GM18511 (cell line): ENCODE results near the gene SEC61A2.
A peak's percentile ranks its signal among the peaks of the same experiment; 100 is the strongest.
"Not testable (repeated sequence)": the region's sequence is repeated elsewhere in the genome, so short reads cannot be mapped to it uniquely, and the experiment has no call there.

ENCODE experiments used
- ATAC-seq: cut with Tn5 transposase; IDR thresholded peaks from one replicate; pipeline ENCODE4 v1.9.1; 2021; ENCODE audit warnings: mild to moderate bottlenecking, moderate library complexity; ENCODE audit not compliant: unreplicated experiment

SEC61A2 gene

GRCh38 chr10:12129222-12130111 lies at the start of gene SEC61A2:
Gene SEC61A2, plus strand, starts transcription at chr10:12129677. Its CDS starts 111 bp downstream, at chr10:12129788.
- peak; percentile 92 for ATAC-seq

DNA sequence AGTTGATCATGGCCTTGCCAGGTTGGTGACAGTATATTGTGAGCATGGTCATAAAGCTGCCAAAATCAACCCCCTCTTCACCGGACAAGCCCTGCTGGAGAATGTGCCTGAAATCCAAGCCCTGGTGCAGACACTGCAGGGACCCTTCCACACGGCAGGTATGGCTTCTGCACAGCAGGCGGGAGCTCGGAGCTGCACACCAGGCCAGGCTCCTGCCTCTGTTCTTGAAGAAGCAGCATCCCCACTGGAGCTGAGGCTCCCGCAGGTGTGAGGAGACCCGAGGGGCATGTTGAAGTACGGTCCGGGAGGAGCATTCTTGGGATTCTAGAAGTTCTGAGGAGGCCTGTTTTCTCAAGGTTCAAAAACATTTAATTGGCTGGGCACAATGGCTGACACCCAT lies 48.0 kb upstream of the SEC61A2 start:
- ATAC-seq = no peak

GRCh38 chr10:12081879-12082557 lies 47.5 kb upstream of the SEC61A2 start:
- ATAC-seq = no peak

- ATAC-seq = no peak
Measured at GRCh38 chr10:12088919-12089318, 40.6 kb upstream of the SEC61A2 start.

DNA sequence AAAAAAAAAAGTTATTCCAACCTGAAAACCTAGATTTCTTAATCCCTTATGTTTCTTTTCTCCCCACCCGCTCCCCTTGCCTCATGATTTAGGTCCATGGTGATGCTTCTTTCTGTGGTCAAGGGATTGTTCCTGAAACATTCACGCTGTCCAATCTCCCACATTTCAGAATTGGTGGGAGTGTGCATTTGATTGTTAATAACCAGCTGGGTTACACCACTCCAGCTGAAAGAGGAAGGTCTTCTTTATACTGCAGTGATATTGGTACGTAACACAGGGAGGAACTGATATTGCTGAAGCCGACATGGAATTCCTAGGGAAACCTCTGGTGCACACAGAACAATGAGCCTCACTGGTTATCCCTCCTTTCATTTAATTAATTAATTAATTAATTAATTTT lies 38.1 kb upstream of the SEC61A2 start:
- ATAC-seq = no peak

- ATAC-seq = not testable (repeated sequence)
Measured at GRCh38 chr10:12097361-12097760, 32.1 kb upstream of the SEC61A2 start.

DNA sequence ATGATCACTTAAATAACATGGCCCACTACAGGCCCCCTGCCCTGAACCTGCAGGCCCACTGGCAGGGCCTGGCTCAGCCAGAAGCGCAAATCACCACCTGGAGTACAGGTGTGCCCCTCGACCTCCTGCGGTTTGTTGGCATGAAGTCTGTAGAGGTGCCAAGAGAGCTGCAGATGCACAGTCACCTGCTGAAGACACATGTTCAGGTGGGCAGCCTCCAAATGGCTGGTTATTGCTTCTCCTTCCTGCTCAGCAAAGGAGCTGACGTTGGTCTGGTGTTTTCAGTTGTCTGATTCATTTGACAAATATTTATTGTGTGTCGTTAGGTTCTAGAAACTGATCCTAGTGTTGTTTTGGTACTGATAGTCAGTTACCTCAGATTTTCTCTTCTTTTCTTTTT lies 31.7 kb upstream of the SEC61A2 start:
- ATAC-seq = no peak

DNA sequence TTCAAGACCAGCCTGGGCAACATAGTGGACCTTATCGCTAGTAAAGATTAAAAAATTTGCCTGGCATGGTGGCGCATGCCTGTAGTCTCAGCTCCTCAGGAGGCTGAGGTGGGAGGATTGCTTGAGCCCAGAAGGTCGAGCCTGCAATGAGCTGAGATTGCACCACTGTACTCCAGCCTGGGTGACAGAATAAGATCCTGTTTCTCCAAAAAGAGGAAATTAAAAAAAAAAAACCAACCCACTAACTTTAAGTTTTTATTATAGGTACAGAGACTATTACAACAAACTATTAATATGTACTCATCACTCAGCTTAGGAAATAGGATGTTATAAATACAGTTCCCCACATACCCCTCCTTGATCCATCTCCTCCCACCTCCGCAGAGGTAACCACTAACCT lies 30.5 kb upstream of the SEC61A2 start:
- no peak for ATAC-seq

DNA sequence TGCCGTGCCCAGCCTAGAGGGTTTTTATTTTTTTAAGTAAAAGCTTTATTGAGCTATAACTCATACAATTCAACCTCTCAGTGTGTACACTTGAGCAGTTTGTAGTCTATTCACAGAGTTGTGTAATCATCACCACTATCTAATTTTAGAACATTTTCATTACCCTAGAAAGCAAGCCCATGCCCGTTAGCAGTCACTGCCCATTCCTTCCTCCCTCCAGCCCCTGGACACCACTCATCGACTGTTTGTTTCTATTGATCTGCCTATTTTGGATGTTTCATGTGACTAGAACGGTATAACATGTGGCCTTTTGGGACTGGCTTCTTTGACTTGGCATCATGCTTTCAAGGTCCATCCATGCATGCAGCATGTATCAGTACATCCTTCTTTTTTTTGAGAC lies 25.7 kb upstream of the SEC61A2 start:
- no peak for ATAC-seq

DNA sequence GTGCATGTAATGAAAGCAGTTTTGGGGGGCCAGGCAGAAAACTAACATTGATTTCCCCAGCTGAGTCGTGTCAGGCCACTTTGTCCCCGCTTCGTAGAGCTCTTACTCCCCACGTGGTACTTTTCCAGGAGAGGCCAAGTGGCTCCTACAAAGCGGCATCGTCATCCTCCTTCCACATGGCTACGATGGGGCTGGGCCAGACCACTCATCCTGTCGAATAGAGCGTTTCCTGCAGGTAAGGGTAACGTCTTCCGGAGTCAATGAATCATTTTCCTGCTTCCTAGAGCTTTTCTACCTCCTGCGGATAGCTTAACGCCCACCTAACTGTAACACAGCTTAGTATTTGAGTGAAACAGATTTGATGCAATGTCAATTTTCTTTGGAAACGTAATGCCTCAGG lies 21.7 kb upstream of the SEC61A2 start:
- no peak for ATAC-seq

DNA sequence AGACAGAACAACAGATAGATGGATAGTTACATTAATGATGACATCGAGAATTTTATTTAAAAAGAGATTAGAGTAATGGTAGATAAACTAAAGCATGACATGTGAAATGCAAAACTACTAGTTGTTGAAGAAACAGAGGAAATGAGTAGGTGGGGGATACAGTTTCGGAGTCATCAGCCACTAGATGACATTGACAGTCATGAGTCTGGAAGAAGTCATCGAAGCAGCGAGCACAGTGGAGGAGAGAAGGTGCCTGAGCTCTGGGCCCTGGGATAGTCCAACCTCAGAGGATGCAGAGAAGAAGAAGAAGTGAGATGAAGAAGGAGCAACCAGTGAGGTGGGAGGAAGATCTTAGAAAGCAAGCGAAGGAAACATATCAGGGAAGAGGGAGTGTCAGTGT lies 20.2 kb upstream of the SEC61A2 start:
- no peak for ATAC-seq

DNA sequence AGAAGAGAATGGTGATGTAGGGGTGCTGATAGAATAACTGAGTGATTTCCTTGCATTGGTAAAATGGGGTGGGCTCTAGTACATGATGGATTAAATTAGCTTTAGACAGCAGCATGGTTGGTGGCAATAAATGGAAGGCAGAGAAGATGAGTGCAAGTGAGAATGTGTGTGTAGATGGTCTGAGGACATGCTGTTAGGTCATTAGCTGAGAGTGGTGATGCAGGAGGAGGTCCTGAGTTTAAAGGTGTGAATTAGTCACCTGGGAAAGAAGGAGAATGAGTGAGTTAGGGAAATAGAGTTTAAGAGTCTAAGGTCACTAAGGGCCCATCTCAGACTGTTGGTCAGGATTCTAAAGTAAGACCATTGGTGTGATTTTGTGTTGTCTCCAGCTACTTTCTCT lies 17.9 kb upstream of the SEC61A2 start:
- no peak for ATAC-seq

DNA sequence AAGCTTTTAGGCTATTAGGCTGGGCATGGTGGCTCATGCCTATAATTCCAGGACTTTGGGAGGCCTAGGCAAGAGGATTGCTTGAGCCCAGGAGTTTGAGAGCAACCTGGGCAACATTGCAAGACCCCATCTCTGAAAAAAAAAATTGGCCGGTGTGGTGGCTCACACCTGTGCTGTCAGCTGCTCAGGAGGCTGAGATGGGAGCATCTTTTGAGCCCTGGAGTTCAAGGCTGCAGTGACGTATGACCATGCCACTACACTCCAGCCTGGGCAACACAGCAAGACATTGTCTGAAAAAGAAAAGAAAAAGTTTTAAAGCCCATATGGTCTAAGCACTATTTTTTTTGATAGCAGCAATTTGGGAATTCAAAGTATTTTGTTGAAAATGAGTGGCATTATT lies 15.8 kb upstream of the SEC61A2 start:
- ATAC-seq = no peak

DNA sequence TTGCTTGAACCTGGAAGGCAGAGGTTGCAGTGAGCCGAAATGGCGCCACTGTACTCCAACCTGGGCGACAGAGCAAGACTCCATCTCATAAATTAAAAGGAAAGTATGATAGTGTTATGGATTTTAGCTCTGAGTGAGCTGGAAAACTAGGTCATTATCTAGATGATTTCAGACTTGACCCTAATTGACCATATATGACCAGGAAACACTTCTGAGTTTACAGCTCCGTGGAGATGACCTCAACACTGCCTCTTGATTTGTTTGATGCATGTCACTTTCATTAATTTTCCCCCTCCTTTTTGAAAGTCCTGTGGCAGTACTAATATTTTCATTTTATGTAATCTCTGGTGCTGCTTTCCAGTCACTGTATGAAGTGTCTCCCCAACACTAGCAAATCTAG lies 7.8 kb upstream of the SEC61A2 start:
- no peak for ATAC-seq

- ATAC-seq = peak; percentile 52
Measured at GRCh38 chr10:12130237-12130872, 878 bp downstream of the SEC61A2 start.

- no peak for ATAC-seq
Measured at GRCh38 chr10:12135631-12136030, 6.2 kb downstream of the SEC61A2 start.

- ATAC-seq = no peak
Measured at GRCh38 chr10:12140038-12140437, 10.6 kb downstream of the SEC61A2 start.

GRCh38 chr10:12144538-12144937 lies 15.1 kb downstream of the SEC61A2 start:
- no peak for ATAC-seq

GRCh38 chr10:12150163-12150562 lies 20.7 kb downstream of the SEC61A2 start:
- no peak for ATAC-seq

DNA sequence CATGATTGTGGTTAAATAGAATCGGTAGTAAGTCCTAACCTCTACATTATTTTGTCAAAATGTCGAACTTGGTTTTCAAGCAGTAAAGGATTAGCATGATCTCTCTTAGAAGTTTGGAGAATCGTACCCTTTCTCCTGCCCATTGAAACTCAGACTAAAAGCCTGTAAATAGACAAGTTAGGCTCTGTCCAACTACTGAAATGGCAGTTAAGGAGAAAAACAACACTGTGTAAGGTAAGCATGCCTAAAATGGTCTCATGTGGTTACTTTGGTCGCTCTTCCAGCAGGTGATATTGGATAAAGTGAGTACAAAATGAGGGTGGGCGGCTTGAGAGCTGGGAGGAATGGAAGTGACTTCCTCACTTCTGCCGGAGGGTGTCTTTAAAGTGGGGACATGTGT lies 25.0 kb downstream of the SEC61A2 start:
- no peak for ATAC-seq

GRCh38 chr10:12156367-12157123 lies 27.1 kb downstream of the SEC61A2 start:
- no peak for ATAC-seq
